ENCODE results near the gene FGF14.

FGF14 gene

GRCh38 chr13:101709952-101710351 is 691.9 kb downstream of the FGF14 start:
- Histone ChIP-seq H3K79me2 (ENCODE audit: insufficient read depth, low read length) (no peaks in the 10 kb centered on the region), H3K4me3 (ENCODE audit: insufficient read depth, low read length, poor library complexity, severe bottlenecking) (no peak overlapping the region), H3K9ac (ENCODE audit: low read length) (no peak overlapping the region), H2AFZ (ENCODE audit: low read depth, low read length, severe bottlenecking) (no peak overlapping the region), H3K9me3 (ENCODE audit: insufficient read depth, low read length) (no peaks in the 10 kb centered on the region), H3K9me2 (replicated peaks; ENCODE audit: insufficient read depth, low read length) (no peaks in the 10 kb centered on the region), H3K27ac (ENCODE audit: low read depth, low read length) (no peak overlapping the region), H3K4me2 (ENCODE audit: low read depth, low read length, poor library complexity, severe bottlenecking) (no peak overlapping the region), H4K20me1 (ENCODE audit: low read depth, low read length) (no peaks in the 10 kb centered on the region), H3K27me3 (ENCODE audit: low read length) (no peaks in the 10 kb centered on the region), H3F3A (ENCODE audit: insufficient read depth) (no peaks in the 10 kb centered on the region), H3K36me3 (ENCODE audit: low read length) (no peaks in the 10 kb centered on the region)
- TF ChIP-seq CTCF (IDR thresholded peaks at IDR 0.05; ENCODE audit: insufficient read depth, low read length, poor library complexity, severe bottlenecking) (no peak), EZH2phosphoT487 (conservative IDR thresholded peaks at IDR 0.05; ENCODE audit: low read length) (no peak)

GRCh38 chr13:101708115-101708514 is 693.7 kb downstream of the FGF14 start:
- no peak overlapping the region for H3K9ac ChIP-seq (ENCODE audit: low read length)
- no peak overlapping the region for H3K4me2 ChIP-seq (ENCODE audit: low read depth, low read length, poor library complexity, severe bottlenecking)
- TF ChIP-seq CTCF (IDR thresholded peaks at IDR 0.05; ENCODE audit: insufficient read depth, low read length, poor library complexity, severe bottlenecking) (no peak), EZH2phosphoT487 (conservative IDR thresholded peaks at IDR 0.05; ENCODE audit: low read length) (no peak)
- H3F3A ChIP-seq (ENCODE audit: insufficient read depth) = no peaks in the 10 kb centered on the region
- H3K4me3 ChIP-seq (ENCODE audit: insufficient read depth, low read length, poor library complexity, severe bottlenecking) = no peak overlapping the region
- H3K36me3 ChIP-seq (ENCODE audit: low read length) = no peaks in the 10 kb centered on the region
- no peaks in the 10 kb centered on the region for H3K79me2 ChIP-seq (ENCODE audit: insufficient read depth, low read length)
- H3K27me3 ChIP-seq (ENCODE audit: low read length) = no peaks in the 10 kb centered on the region
- no peak overlapping the region for H2AFZ ChIP-seq (ENCODE audit: low read depth, low read length, severe bottlenecking)
- H3K27ac ChIP-seq (ENCODE audit: low read depth, low read length) = no peak overlapping the region
- no peaks in the 10 kb centered on the region for H4K20me1 ChIP-seq (ENCODE audit: low read depth, low read length)
- H3K9me3 ChIP-seq (ENCODE audit: insufficient read depth, low read length) = no peaks in the 10 kb centered on the region
- no peaks in the 10 kb centered on the region for H3K9me2 ChIP-seq (replicated peaks; ENCODE audit: insufficient read depth, low read length)

- H3K9ac ChIP-seq (ENCODE audit: low read length) = no peak overlapping the region
- H3K4me2 ChIP-seq (ENCODE audit: low read depth, low read length, poor library complexity, severe bottlenecking) = no peak overlapping the region
- H3K27ac ChIP-seq (ENCODE audit: low read depth, low read length) = no peak overlapping the region
- H3K79me2 ChIP-seq (ENCODE audit: insufficient read depth, low read length) = no peaks in the 10 kb centered on the region
- H3K9me3 ChIP-seq (ENCODE audit: insufficient read depth, low read length) = no peaks in the 10 kb centered on the region
- no peaks in the 10 kb centered on the region for H3K9me2 ChIP-seq (replicated peaks; ENCODE audit: insufficient read depth, low read length)
- TF ChIP-seq CTCF (IDR thresholded peaks at IDR 0.05; ENCODE audit: insufficient read depth, low read length, poor library complexity, severe bottlenecking) (no peak), EZH2phosphoT487 (conservative IDR thresholded peaks at IDR 0.05; ENCODE audit: low read length) (no peak)
- H3K36me3 ChIP-seq (ENCODE audit: low read length) = no peaks in the 10 kb centered on the region
- no peaks in the 10 kb centered on the region for H3F3A ChIP-seq (ENCODE audit: insufficient read depth)
- H3K4me3 ChIP-seq (ENCODE audit: insufficient read depth, low read length, poor library complexity, severe bottlenecking) = no peak overlapping the region
- H4K20me1 ChIP-seq (ENCODE audit: low read depth, low read length) = no peaks in the 10 kb centered on the region
- no peak overlapping the region for H2AFZ ChIP-seq (ENCODE audit: low read depth, low read length, severe bottlenecking)
- no peaks in the 10 kb centered on the region for H3K27me3 ChIP-seq (ENCODE audit: low read length)
Measured at GRCh38 chr13:101707659-101708058, 694.2 kb downstream of the FGF14 start.
